PC-3 (cell line): ENCODE data around the gene MAGEB3. TPM values are rescaled to one million over a fixed set of nuclear protein-coding genes. Genes with fewer than 3 reads are reported as not detected.

Source experiments
- ATAC-seq: fragments of 200-7000 bp; cut with Tn5 transposase; 2 replicates; pipeline ENCODE4 v1.9.1; 2020; ENCODE audit warnings: mild to moderate bottlenecking, moderate library complexity
- BruUV-seq: library from RNA; stranded (reverse); fragments of 400-500 nt; replicated peaks from 2 replicates; lab custom pipeline; 2021; lab: Mats Ljungman, UMichigan
- CTCF ChIA-PET: fragments of 300-600 bp; sonication (Branson Sonifier 250); formaldehyde crosslinking; loops from one replicate; lab custom pipeline; 2022; ENCODE audit warnings: antibody characterized with exemption; lab: Charles Lee
- POLR2A ChIA-PET: fragments of 300-600 bp; sonication (Branson Sonifier 250); formaldehyde crosslinking; loops from one replicate; lab custom pipeline; 2022; ENCODE audit warnings: antibody characterized with exemption; ENCODE audit not compliant: unreplicated experiment; lab: Charles Lee
- DNase-seq: peaks from one replicate; pipeline ENCODE4 v3.0.0-alpha.2; 2015
- H2AFZ ChIP-seq: fragments of 300-600 bp; sonication (generic); 2 replicates; pipeline ENCODE4 v1.6.0; 2016; ENCODE audit warnings: antibody characterized with exemption, low read length
- H3F3A ChIP-seq: fragments of 300-600 bp; sonication (generic); one replicate; pipeline ENCODE4 v1.6.0; 2017; ENCODE audit warnings: antibody characterized with exemption, low read length, control low read depth, mild to moderate bottlenecking; ENCODE audit not compliant: unreplicated experiment
- H3K27ac ChIP-seq: fragments of 300-600 bp; sonication (generic); 2 replicates; pipeline ENCODE4 v1.5.1; 2016; ENCODE audit warnings: mild to moderate bottlenecking, low read length
- H3K27me3 ChIP-seq: fragments of 300-600 bp; sonication (generic); 2 replicates; pipeline ENCODE4 v1.6.1; 2016; ENCODE audit warnings: low read length, mixed read lengths
- H3K36me3 ChIP-seq: fragments of 300-600 bp; sonication (generic); 2 replicates; pipeline ENCODE4 v1.6.1; 2016; ENCODE audit warnings: low read depth, mixed run types, low read length, mixed read lengths
- H3K4me1 ChIP-seq: fragments of 300-600 bp; sonication (generic); 2 replicates; pipeline ENCODE4 v1.5.1; 2016; ENCODE audit warnings: low read length; ENCODE audit not compliant: insufficient read depth
- H3K4me2 ChIP-seq: fragments of 300-600 bp; sonication (generic); 2 replicates; pipeline ENCODE4 v1.6.0; 2016; ENCODE audit warnings: low read length
- H3K4me3 ChIP-seq: fragments of 300-600 bp; sonication (generic); 2 replicates; pipeline ENCODE4 v1.5.1; 2016; ENCODE audit warnings: mild to moderate bottlenecking, low read length, mixed read lengths
- H3K79me2 ChIP-seq: fragments of 300-600 bp; sonication (generic); 2 replicates; pipeline ENCODE4 v1.6.1; 2017; ENCODE audit warnings: low read length, mixed read lengths
- H3K9ac ChIP-seq: fragments of 300-600 bp; sonication (generic); 2 replicates; pipeline ENCODE4 v1.6.0; 2016; ENCODE audit warnings: mild to moderate bottlenecking, low read length
- H3K9me2 ChIP-seq: fragments of 300-600 bp; sonication (generic); replicated peaks from 2 replicates; pipeline ENCODE4 v1.6.1; 2016; ENCODE audit warnings: mixed run types, low read length, mixed read lengths
- H3K9me3 ChIP-seq: fragments of 300-600 bp; sonication (generic); 2 replicates; pipeline ENCODE4 v1.6.1; 2016; ENCODE audit warnings: low read length, mixed read lengths
- H4K20me1 ChIP-seq: fragments of 300-600 bp; sonication (generic); 2 replicates; pipeline ENCODE4 v1.6.1; 2016; ENCODE audit warnings: low read length, mixed read lengths
- EZH2 ChIP-seq: fragments of 300-600 bp; sonication (generic); IDR thresholded peaks from one replicate; pipeline ENCODE4 v1.6.1; 2017; ENCODE audit warnings: antibody characterized with exemption, mild to moderate bottlenecking, low read length; ENCODE audit not compliant: unreplicated experiment
- EZH2phosphoT487 ChIP-seq: fragments of 300-600 bp; sonication (generic); IDR thresholded peaks from 2 replicates; pipeline ENCODE4 v1.6.1; 2018; ENCODE audit warnings: mild to moderate bottlenecking, antibody characterized with exemption, low read length, borderline replicate concordance
- intact Hi-C: fragments of 100-400 bp; cut with micrococcal nuclease; formaldehyde crosslinking; loops from 2 replicates; pipeline ENCODE4 v1.9.0; 2023
- total RNA-seq: library from RNA; depleted of rRNA; stranded (reverse); fragments of >200 nt; gene quantifications from 2 replicates; pipeline ENCODE4 v1.2.3, GENCODE V29; 2014
- TF ChIP-seq, protein P1 (sequence below): fragments of 300-600 bp; sonication (generic); conservative IDR thresholded peaks from 2 replicates; pipeline ENCODE4 v1.5.1; 2017; ENCODE audit warnings: antibody characterized with exemption, low read depth, mild to moderate bottlenecking, low read length

MAGEB3 gene
- total RNA-seq, 1 experiment from 2014 or later = not detected

DNA sequence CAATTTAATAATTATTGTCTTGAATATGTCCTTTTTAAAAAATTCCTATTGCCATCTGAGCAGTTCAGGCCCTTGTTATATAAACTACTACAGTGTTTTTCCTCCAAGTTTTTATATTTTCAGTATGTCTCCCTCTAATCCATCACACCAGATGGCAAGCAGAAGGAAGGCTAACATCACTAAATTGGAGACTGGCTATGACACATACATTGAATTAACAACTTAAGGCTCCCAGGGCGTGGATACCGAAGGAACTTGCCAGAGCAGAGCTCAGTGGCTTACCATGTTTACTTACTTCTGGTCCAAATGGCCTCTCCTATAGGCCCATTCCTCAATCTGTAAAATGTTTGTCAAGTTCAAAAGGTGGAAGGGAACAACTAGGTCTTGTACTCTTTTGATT, 29.5 kb downstream of the MAGEB3 start:
- H3K9me3 ChIP-seq = 0 out of 2 replicates have a peak, but pooled peaks cover 2% of the 10 kb centered on the region
- H3K79me2 ChIP-seq = no peaks in the 10 kb centered on the region
- intact Hi-C loops = no loop called here
- H3K4me1 ChIP-seq = no peaks in the 10 kb centered on the region
- H3F3A ChIP-seq = no peaks in the 10 kb centered on the region
- POLR2A ChIA-PET = no interaction called here
- H3K4me3 ChIP-seq = no peak overlapping the region
- H3K27me3 ChIP-seq = peaks cover 8% of the 10 kb centered on the region; the same call in 1 of the 2 replicates
- H3K9ac ChIP-seq = no peak overlapping the region
- CTCF ChIA-PET = no interaction called here
- no peak overlapping the region for H3K27ac ChIP-seq
- BruUV-seq = no TSS peak
- H2AFZ ChIP-seq = no peak overlapping the region
- H4K20me1 ChIP-seq = no peaks in the 10 kb centered on the region
- H3K36me3 ChIP-seq = no peaks in the 10 kb centered on the region
- no peak overlapping the region for H3K4me2 ChIP-seq
- DNase-seq (no peak), ATAC-seq (no peak)
- TF ChIP-seq EZH2 (no peak), EZH2phosphoT487 (no peak)
- TF ChIP-seq, protein P1, sequence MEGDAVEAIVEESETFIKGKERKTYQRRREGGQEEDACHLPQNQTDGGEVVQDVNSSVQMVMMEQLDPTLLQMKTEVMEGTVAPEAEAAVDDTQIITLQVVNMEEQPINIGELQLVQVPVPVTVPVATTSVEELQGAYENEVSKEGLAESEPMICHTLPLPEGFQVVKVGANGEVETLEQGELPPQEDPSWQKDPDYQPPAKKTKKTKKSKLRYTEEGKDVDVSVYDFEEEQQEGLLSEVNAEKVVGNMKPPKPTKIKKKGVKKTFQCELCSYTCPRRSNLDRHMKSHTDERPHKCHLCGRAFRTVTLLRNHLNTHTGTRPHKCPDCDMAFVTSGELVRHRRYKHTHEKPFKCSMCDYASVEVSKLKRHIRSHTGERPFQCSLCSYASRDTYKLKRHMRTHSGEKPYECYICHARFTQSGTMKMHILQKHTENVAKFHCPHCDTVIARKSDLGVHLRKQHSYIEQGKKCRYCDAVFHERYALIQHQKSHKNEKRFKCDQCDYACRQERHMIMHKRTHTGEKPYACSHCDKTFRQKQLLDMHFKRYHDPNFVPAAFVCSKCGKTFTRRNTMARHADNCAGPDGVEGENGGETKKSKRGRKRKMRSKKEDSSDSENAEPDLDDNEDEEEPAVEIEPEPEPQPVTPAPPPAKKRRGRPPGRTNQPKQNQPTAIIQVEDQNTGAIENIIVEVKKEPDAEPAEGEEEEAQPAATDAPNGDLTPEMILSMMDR = no peak
- no peaks in the 10 kb centered on the region for H3K9me2 ChIP-seq

DNA sequence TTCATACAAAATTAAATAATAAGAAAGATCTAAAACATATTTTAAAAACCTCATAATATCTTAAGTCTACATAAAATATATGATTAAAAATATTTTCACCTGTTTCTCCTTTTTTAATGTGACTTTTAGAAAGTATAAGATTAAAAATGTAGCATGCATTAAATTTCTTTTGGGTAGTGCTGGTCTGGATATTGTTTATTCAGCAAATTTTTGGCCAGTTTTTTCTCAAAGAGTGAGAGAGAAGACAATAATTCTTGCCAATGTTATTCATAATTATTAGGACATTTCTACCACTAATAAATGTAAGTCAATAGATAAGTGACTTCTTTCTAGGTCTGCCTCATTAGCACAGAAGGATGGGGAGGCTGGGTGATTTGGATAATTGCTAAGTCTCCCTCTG, 30.6 kb downstream of the MAGEB3 start:
- no peak for ATAC-seq
- H3K9me2 ChIP-seq = no peaks in the 10 kb centered on the region
- ChIA-PET CTCF (no interaction called here), POLR2A (no interaction called here)
- H3F3A ChIP-seq = no peaks in the 10 kb centered on the region
- H3K9me3 ChIP-seq = no peaks in the 10 kb centered on the region
- no peak overlapping the region for H3K9ac ChIP-seq
- H3K36me3 ChIP-seq = no peaks in the 10 kb centered on the region
- peaks cover 8% of the 10 kb centered on the region; the same call in 1 of the 2 replicates for H3K27me3 ChIP-seq
- no peaks in the 10 kb centered on the region for H4K20me1 ChIP-seq
- H3K4me2 ChIP-seq = no peak overlapping the region
- H3K4me1 ChIP-seq = no peaks in the 10 kb centered on the region
- intact Hi-C loops = no loop called here
- no TSS peak for BruUV-seq
- no peak overlapping the region for H2AFZ ChIP-seq
- no peak for DNase-seq
- no peaks in the 10 kb centered on the region for H3K79me2 ChIP-seq
- no peak overlapping the region for H3K4me3 ChIP-seq
- TF ChIP-seq, protein P1 = no peak
- no peak for TF ChIP-seq EZH2phosphoT487
- TF ChIP-seq EZH2 = no peak
- H3K27ac ChIP-seq = no peak overlapping the region

DNA sequence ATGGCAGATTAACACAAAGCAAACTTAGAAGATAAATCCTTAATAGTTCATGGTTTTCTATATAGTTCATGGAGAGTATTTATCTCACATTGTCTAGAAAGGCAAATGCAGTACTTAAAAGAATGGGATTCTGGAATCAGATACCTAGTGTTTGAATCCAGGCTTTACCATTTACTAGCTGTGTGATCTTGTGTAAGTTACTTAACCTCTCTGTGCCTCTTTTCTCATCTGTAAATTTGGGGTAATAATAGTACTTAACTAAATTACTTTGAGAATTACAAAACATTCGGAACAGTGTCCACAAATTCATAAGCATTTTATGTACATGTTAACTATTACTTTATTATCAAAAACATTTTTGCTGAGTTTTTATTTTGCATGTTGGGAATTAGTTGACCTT, 32.3 kb downstream of the MAGEB3 start:
- DNase-seq (no peak), ATAC-seq (no peak)
- peaks cover 8% of the 10 kb centered on the region; the same call in 1 of the 2 replicates for H3K27me3 ChIP-seq
- H3K9ac ChIP-seq = no peak overlapping the region
- ChIA-PET CTCF (no interaction called here), POLR2A (no interaction called here)
- no peak overlapping the region for H3K4me2 ChIP-seq
- H3K4me3 ChIP-seq = no peak overlapping the region
- no peak overlapping the region for H2AFZ ChIP-seq
- no peaks in the 10 kb centered on the region for H3K36me3 ChIP-seq
- BruUV-seq = no TSS peak
- H3K4me1 ChIP-seq = no peaks in the 10 kb centered on the region
- intact Hi-C loops = no loop called here
- no peaks in the 10 kb centered on the region for H3K9me2 ChIP-seq
- TF ChIP-seq, protein P1 = no peak
- TF ChIP-seq EZH2 (no peak), EZH2phosphoT487 (no peak)
- H3K9me3 ChIP-seq = no peaks in the 10 kb centered on the region
- H3K79me2 ChIP-seq = no peaks in the 10 kb centered on the region
- H4K20me1 ChIP-seq = no peaks in the 10 kb centered on the region
- no peaks in the 10 kb centered on the region for H3F3A ChIP-seq
- H3K27ac ChIP-seq = no peak overlapping the region
